ENCODE data around the gene SPRED2. TPM values are rescaled to one million over a fixed set of nuclear protein-coding genes. Genes with fewer than 3 reads are reported as not detected.

SPRED2 gene, protein sequence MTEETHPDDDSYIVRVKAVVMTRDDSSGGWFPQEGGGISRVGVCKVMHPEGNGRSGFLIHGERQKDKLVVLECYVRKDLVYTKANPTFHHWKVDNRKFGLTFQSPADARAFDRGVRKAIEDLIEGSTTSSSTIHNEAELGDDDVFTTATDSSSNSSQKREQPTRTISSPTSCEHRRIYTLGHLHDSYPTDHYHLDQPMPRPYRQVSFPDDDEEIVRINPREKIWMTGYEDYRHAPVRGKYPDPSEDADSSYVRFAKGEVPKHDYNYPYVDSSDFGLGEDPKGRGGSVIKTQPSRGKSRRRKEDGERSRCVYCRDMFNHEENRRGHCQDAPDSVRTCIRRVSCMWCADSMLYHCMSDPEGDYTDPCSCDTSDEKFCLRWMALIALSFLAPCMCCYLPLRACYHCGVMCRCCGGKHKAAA
- 7.1 and 13.6 TPM in 2 replicates for total RNA-seq (2014; rRNA removed; shearing (Covaris generic))

GRCh38 chr2:65432227-65433190, at the start of gene SPRED2:
SPRED2 (minus strand) TSS chr2:65432599; CDS start chr2:65431987, 612 bp downstream.
- DNase-seq (ENCODE audit: low spot score) = peak; percentile 96

DNA sequence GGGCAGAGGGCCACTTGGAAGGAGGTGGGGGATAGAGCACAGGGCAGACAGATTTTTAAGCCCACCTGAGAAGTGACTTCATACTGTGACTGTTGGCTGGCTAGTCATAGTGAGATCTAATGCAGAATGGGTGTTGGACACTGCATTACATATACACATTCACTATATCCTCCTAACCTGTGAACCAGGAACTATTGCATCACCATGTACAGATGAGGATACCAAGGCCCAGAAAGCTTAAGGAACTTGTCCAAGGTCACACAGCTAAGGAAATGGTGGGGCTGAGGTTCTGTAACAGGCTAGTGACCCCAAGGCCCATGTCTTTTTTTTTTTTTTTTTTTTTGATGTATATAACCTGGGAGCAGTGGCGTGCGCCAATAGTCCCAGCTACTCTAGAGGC, 49.6 kb upstream of the SPRED2 start:
- DNase-seq (ENCODE audit: low spot score) = no peak

DNA sequence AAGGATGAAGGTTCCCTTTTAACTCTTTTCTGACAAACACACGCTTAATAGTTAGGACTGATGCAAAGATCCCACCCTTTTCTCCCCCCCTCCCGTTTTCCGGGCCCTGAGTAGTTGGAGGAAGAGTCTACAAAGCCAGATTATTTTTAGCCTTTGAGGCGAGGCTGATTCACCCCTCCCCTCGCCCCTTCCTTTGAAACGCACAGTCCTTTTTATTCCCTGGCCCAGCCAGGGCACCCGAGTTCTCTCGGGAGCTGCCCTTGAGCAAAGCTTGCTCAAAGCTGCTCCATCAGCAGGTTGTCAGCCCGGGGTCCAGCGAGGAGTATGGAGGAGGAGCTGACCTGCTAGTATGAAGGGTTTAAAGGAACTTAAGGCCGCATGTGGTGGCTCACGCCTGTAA, 47.1 kb upstream of the SPRED2 start:
- DNase-seq (ENCODE audit: low spot score) = no peak

DNA sequence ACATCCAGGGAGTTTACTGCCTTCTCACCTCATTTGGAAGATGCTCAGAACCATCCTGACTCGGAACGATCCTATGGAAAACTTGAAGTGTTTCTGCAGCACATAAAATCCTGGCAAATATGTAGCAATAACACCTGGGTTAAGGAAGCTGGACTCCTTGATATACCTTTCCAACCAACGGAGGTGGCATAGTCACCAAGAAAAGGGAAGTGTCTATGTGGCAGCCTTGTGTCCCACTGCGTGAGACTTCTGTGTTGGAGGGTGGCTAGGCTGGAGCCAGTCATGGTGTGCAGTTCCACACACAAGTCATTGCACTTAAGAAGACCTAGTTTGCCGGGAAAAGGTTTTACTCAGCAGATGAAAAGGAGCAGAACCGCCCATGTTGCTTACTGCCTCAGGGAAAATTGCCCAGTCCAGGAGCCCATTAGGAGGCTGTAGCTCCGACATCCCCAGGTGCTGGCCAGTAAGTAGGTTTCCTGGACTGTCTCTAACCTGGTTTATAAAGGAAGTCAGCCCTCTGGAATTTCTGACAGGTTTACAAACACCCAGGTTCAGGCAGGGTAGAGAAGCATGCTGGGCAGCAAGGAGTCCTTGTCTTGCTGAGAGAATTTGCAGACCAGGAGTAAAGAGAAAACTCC, 46.2 kb upstream of the SPRED2 start:
- DNase-seq (ENCODE audit: low spot score) = no peak

DNA sequence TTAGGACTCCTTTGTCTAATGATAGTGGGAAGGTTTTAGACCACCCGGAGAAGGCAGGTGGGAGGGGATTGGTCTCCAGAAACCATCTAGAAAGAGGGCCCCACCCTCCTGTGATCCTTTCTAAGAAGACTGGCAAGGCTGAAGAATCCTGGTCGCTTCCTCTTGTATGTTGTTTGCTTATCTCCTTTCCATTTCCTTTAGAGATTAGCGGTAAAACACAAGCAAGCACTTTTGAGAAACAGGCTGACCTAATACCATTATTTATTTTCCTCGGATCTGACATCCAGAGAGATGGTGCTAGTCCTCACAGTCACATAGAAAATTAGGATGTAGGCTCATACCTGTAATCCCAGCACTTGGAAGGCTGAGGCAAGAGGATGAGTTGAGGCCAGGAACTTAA, 45.2 kb upstream of the SPRED2 start:
- no peak for DNase-seq (ENCODE audit: low spot score)

- no peak for DNase-seq (ENCODE audit: low spot score)
These were observed 44.4 kb upstream of the SPRED2 start for GRCh38 chr2:65476778-65477177.

GRCh38 chr2:65475000-65475399, 42.6 kb upstream of the SPRED2 start:
- no peak for DNase-seq (ENCODE audit: low spot score)

- no peak for DNase-seq (ENCODE audit: low spot score)
These were observed 40.6 kb upstream of the SPRED2 start for GRCh38 chr2:65473045-65473444.

GRCh38 chr2:65471409-65471808, 39.0 kb upstream of the SPRED2 start:
- no peak for DNase-seq (ENCODE audit: low spot score)

DNA sequence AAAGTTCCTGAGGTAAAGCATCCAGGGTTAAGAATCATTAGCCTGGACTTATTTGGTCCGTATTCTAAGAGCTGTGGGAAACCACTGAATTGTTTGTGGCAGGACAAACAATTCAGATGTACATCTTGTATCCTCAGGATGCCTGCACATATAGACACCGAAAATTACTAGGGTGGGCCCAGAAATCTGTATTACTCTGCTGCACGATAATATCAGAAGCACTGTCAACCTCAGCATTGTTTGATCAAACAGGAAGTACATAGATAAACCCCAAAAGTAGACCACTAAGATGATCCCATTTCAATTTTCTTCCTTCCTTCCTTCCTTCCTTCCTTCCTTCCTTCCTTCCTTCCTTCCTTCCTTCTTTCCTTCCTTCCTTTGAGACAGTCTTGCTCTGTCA, 34.2 kb upstream of the SPRED2 start:
- DNase-seq (ENCODE audit: low spot score) = no peak

DNA sequence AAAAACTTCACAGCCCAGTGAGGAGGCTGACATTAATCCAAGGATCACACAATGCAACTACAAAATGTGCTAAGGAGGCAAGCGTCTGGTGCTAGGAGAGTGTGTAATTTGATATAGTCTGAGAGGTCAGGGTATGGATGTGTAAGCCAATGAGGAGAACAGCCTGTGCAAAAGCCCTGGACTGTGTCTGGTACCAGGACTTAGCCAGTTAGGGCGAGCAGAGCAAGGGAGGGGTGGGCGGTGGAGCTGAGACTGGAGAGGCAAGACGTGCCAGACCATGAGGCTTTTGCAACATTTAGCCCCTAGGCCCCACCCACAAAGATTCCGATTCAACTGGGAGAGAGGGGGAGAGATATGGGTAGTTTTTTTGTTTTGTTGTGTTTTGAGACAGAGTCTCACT, 33.5 kb upstream of the SPRED2 start:
- DNase-seq (ENCODE audit: low spot score) = no peak

- DNase-seq (ENCODE audit: low spot score) = no peak
These were observed 32.7 kb upstream of the SPRED2 start for GRCh38 chr2:65465124-65465523.

DNA sequence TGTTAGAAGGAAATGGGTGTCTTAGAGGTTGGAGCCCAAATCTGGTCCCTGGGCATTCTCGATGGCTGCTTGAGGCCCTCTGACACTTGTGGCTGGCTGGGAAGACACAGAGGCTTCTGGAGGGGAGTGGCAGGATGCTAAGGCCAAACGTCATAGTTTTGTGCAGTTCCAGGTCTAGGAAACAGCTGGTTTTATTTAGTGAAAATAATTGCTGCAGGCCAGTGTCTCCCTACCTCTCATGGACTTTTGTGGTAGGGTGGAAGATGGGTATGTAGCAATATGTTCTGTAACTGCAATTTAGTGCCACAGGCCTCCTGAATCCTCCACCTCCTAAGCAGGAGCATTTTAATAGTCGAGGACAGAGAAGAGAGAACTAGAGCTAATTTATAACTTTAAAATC, 32.2 kb upstream of the SPRED2 start:
- no peak for DNase-seq (ENCODE audit: low spot score)

DNA sequence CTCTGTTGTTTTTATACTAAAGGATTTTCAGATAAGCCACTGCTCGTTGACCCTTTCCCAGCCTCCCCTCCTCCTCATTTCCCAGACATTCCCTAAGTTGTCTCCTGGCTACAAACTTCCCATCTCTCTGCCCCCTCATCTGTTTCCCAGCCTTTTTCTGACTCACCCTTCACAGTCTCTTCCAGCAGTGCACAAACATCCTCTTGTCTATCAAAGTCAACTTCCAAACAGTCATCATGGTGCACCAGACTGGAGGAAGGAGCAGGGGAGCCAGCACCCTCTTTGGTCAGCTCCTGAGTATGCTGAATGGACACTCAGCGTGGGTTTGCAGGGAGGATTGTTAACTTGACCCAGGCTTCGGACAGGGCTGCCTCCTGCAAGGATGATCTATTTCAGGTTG, 26.6 kb upstream of the SPRED2 start:
- peak; percentile 25 for DNase-seq (ENCODE audit: low spot score)

DNA sequence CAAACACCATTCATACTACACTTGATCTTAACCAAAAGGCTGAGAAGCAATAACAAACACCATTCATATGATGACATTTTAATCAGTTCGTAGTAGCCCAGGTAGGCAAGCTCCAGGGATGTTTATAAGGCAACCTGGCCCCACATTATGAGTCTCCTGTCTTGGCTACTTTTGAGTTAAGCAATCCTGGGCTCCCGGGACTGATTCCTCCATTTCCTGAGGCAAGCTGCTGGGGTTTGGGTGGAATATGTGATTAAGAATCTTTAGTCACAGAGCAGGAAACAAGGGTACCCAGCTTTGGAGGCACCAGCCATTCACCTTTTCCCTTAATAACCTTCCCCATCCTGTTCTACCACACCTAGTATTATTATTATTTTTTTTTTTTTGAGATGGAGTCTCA, 24.5 kb upstream of the SPRED2 start:
- DNase-seq (ENCODE audit: low spot score) = no peak

GRCh38 chr2:65456064-65456463, 23.7 kb upstream of the SPRED2 start:
- DNase-seq (ENCODE audit: low spot score) = peak; percentile 79

DNA sequence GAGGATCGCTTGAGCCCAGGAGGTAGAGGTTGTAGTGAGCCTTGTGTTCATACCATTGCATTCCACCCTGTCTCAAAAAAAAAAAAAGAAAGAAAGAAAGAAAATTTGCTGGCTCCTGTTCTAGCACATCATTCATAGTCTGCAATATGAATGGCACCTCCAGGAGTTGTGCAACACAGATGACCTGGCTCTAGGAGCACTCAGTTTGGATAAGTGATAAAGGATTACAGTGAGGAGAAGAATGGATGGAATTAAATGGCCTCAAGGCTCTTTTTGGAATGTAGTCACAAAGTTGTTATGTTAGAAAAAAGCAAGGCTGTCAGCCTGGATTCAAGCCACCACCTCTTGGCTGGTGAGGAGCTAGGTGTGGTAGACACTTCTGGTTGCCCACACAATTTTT, 21.5 kb upstream of the SPRED2 start:
- no peak for DNase-seq (ENCODE audit: low spot score)

DNA sequence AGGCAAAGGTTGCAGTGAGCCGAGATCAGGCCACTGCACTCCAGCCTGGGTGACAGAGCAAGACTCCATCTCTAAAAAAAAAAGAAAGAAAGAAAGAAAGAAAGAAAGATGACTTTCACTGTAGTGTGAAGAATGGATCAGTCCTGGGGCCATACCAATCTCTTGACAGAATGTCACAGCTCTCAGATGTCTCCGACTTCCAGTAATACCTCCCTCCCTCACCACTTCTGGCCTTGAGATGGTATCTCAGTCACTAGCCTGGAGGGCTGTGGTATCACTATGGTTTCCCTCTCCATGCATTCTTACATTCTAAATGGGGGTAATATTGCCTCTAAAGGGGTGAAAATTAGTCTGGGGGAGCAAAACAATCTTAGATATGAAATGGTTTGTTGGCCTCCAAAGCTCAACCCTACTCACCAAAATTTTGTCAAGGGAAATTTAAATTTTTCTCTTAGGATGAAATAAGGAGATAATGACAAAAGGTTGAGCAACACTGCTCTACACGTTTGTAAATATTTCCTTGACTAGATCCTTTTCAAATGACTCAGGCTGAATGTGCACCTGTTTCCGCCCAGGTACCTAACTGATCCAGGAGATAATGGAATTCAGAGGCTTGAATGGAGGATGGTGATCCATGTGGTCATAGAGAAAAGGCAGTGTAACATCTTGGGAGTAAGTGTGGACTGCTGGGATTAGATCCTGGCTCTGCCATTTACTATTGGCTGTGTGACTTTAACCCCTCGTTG, 19.9 kb upstream of the SPRED2 start:
- DNase-seq (ENCODE audit: low spot score) = no peak

DNA sequence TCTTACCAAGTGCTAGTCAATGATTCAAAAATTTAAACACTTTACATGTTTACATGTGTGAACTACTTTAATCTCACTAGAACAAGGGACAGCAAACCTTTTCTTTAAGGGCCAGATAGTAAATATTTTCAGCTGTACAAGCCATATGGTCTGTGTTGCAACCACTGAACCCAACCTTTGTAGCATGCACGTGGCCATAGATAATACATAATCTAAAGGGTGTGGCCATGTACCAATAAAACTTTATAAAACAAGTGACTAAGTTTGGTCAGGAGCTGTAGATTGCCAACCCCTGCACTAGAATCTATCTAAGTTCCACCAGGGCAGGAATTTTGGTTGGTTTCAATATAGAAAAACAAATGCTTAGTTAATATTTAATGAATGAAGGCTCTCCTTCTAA, 18.4 kb upstream of the SPRED2 start:
- no peak for DNase-seq (ENCODE audit: low spot score)

GRCh38 chr2:65450393-65450792, 18.0 kb upstream of the SPRED2 start:
- DNase-seq (ENCODE audit: low spot score) = no peak

- DNase-seq (ENCODE audit: low spot score) = no peak
These were observed 11.2 kb upstream of the SPRED2 start for GRCh38 chr2:65443509-65444186.

All from A172 (cell line).